ENCODE results near the gene CFD.

CFD gene

DNA sequence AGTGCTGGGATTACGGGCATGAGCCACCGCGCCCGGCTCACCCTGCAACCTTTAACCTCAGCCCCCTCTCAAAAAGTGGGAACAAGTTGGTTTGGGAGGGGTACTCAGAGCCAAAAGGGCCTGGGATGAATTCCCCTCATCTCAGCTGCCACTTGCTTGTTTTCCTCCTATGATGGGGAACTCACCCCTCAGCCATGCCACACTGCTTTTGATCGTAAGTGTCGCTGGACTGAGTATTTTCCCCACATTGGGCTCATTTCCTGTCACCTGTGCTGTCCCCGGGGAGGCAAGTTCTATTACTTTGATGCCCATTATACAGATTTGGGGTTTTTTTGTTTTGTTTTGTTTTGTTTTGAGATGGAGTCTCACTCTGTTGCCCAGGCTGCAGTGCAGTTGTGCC lies 47.0 kb downstream of the CFD start:
- DNase-seq (ENCODE audit: low spot score), result no peak

DNA sequence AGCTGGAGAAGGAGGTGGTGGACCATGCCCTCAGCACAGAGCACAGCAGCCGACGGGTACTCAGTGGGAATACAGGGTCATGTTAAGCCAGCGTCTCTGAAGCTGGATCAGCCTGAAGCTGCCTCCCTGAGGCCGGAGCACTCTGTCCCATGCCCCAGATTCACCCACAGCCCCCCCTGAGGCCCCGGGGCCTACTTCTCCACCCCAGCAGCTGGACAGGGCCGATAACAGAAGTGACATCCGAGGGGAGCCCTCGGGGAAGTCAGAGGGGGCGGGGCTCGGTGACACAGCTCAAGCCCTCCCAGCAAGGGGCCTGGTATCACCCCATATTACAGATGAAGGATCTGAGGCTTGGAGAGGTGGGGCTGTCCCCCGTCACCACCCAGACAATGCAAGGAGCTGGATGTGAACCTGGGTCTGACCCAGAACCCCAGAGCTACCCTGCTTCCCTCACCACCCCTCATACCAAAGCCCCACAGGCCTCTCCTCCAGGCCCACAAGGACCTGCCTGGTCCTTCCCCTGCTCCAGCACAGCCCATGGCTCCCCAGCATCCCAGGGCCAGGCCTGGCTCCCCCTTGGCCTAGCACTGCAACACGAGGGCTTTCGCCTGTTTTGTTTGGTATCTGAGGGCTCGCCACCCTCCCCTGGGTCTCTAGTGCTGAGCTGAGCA lies 47.9 kb downstream of the CFD start:
- no peak for DNase-seq (ENCODE audit: low spot score)

DNA sequence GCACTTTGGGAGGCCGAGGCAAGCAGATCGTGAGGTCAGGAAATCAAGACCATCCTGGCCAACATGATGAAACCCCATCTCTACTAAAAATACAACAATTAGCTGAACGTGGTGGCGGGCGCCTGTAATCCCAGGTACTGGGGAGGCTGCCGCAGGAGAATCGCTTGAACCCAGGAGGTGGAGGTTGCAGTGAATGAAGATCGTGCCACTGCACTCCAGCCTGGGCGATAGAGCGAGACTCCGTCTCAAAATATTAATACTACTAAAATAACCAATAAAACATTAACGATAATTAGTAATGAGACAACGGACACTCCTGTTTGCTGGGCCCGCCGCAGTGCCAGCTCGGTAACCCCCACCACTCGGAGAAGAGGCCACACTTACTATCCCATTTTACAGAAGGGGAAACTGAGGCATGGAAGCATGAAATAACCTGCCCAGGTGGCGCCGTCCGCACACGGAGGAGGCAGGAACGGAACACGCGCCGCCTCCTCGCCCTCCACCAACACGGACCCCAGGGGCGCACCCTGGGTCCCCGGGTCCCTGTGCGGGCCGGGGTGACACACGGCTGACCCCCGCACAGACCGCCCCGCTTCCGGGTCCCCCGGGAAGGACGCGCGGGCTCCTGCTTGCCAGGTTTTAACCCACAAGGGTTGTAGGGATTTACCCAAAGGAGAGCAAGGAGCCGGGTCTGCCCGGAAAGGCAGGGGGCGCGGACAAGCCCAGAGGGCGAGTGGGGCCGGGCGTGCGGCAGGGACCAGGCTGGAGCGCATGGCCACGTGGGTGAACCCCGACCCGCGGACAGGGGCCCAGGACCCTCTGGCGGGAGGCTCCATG lies 52.0 kb downstream of the CFD start:
- no peak for DNase-seq (ENCODE audit: low spot score)

DNA sequence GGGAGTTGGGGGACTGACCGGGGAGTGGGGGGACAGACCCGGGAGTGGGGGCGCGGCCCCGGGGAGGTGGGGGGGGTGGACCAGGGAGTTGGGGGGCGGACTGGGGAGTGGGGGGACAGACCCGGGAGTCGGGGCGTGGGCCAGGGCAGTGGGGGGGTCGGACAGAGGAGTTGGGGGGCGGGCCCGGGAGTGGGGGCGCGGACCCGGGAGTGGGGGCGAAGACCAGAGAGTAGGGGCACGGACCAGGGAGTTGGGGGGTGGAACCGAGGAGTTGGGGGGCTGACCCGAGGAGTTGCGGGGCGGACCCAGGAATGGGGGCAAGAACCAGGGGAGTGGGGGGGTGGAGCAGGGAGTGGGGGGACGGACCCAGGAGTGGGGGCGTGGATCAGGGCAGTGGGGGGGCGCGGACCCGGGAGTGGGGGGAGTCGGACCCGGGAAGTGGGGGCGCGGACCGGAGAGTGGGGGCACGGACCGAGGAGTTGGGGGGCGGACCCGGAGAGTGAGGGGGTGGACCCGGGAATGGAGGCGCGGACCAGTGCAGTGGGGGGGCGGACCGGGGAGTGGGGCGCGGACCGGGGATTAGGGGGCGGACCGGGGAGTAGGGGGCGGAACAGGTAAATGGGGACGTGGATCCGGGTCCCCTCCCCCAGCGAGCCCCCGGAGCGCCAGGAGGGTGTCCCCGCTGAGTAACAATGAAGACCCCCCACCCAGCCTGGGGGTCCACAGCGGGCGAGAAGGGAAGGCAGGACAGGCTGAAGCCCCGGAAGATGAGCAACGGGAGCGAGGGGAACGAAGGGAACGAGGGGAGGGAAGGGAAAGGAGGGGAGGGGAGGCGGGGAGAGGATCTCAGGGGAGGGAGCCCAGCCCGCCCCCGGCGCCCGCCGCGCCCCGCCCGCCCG lies 53.0 kb downstream of the CFD start:
- no peak for DNase-seq (ENCODE audit: low spot score)

Measured in Ammon's horn (tissue), 1 donor.